ENCODE results near the gene PDE6B.
"Not testable (repeated sequence)": the region's sequence is repeated elsewhere in the genome, so short reads cannot be mapped to it uniquely, and the experiment has no call there.

Gene PDE6B

GRCh38 chr4:622996-623913 is 2.1 kb upstream of the PDE6B start:
- DNase-seq, result no peak

- DNase-seq, result no peak
Observed at GRCh38 chr4:623914-624566, 1.3 kb upstream of the PDE6B start.

GRCh38 chr4:625631-626161 is 323 bp downstream of the PDE6B start:
- DNase-seq, result no peak

GRCh38 chr4:626201-627091 is 1.1 kb downstream of the PDE6B start:
- no peak for DNase-seq

- no peak for DNase-seq
Observed at GRCh38 chr4:627347-628125, 2.2 kb downstream of the PDE6B start.

- no peak for DNase-seq
Observed at GRCh38 chr4:628311-628741, 3.0 kb downstream of the PDE6B start.

GRCh38 chr4:628821-629635 is 3.7 kb downstream of the PDE6B start:
- DNase-seq, result no peak

- no peak for DNase-seq
Observed at GRCh38 chr4:629636-629914, 4.2 kb downstream of the PDE6B start.

GRCh38 chr4:629915-630641 is 4.7 kb downstream of the PDE6B start:
- no peak for DNase-seq

GRCh38 chr4:630656-631055 is 5.3 kb downstream of the PDE6B start:
- DNase-seq, result no peak

- DNase-seq, result no peak
Observed at GRCh38 chr4:632196-632790, 6.9 kb downstream of the PDE6B start.

- DNase-seq, result no peak
Observed at GRCh38 chr4:632926-633325, 7.6 kb downstream of the PDE6B start.

- DNase-seq, result no peak
Observed at GRCh38 chr4:633406-633805, 8.0 kb downstream of the PDE6B start.

GRCh38 chr4:633976-634598 is 8.7 kb downstream of the PDE6B start:
- DNase-seq, result no peak

GRCh38 chr4:634599-634985 is 9.2 kb downstream of the PDE6B start:
- no peak for DNase-seq

- not testable (repeated sequence) for DNase-seq
Observed at GRCh38 chr4:635066-635835, 9.9 kb downstream of the PDE6B start.

- DNase-seq, result no peak
Observed at GRCh38 chr4:635851-636627, 10.7 kb downstream of the PDE6B start.

GRCh38 chr4:636628-637159 is 11.3 kb downstream of the PDE6B start:
- no peak for DNase-seq

All from fibroblast of upper back skin (primary cell).